ENCODE results near the gene ERGIC2. TPM values are rescaled to one million over a fixed set of nuclear protein-coding genes. Genes with fewer than 3 reads are reported as not detected.
A peak's percentile ranks its signal among the peaks of the same experiment; 100 is the strongest.
"Not testable (repeated sequence)": the region's sequence is repeated elsewhere in the genome, so short reads cannot be mapped to it uniquely, and the experiment has no call there.

Gene ERGIC2
- total and polyA plus RNA-seq, 2 donors (not counting 1 experiment from before 2014, with no cell fraction given) = 67.9 to 82.5 TPM

DNA sequence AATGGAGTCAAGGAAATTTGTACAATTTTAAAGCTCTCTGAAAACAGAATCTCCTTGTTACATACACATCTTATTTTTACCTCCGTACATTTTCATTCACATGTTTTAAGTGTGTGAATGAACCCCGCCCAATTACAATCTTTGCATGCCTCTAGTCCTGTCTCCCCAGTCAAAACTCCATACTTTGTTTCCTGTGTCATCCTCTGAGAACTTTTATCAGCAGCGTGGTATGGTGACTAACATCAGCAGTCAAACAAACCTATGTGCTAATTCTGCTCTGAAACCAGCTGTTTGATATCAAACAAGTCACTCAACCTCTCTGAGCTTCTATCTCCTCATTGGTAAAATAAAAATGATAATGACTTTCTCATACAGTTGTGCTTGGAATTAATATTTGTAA lies 15.8 kb upstream of the ERGIC2 start:
- no peaks in the 10 kb centered on the region for H3K9me3 ChIP-seq (ENCODE audit: control insufficient read depth, insufficient read depth, low read depth, low read length)
- DNase-seq (ENCODE audit: low read depth in 2 of 2) = peak in 1 of 2 donors; percentile 45

DNA sequence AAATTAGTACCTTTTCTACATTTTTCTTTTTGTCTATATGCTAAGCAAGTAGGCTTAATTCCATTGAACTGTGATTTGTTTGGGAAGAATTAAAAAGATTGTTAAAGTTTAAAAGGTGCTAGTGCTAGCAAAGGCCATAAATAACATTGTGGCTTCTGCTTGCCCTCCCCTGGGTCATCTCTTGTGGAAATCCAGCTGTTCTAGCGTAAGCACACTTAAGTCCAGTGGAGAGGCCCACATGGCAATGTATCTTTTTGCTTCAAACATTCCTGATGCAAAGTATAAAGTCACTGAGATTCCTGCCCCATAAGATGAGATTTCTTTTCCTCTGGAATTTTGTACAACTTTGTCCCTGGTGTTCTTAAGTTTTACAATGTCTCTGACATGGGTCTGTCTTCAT lies 14.4 kb upstream of the ERGIC2 start:
- Histone ChIP-seq H3K36me3 (ENCODE audit: control insufficient read depth, insufficient read depth, low read length) (no peaks in the 10 kb centered on the region), H3K9ac (ENCODE audit: insufficient read depth, low read length) (no peak overlapping the region), H3K4me2 (ENCODE audit: extremely low read depth, insufficient read depth, low read length) (no peak overlapping the region), H4K20me1 (ENCODE audit: control insufficient read depth, extremely low read depth, insufficient read depth, low read length) (no peaks in the 10 kb centered on the region), H3K4me1 (ENCODE audit: control insufficient read depth, extremely low read depth, insufficient read depth, low read length) (no peaks in the 10 kb centered on the region), H3K9me3 (ENCODE audit: control insufficient read depth, insufficient read depth, low read depth, low read length) (no peaks in the 10 kb centered on the region), H3K27me3 (ENCODE audit: control insufficient read depth, insufficient read depth, low read length) (no peaks in the 10 kb centered on the region), H3K4me3 (replicated peaks in 1 of 4; ENCODE audit: control extremely low read depth in 1 of 4, insufficient read depth in 1 of 4, low read depth in 3 of 4, low read length in 4 of 4) (no peak overlapping the region), H3K27ac (ENCODE audit: insufficient read depth, low read length) (no peak overlapping the region), H2AFZ (ENCODE audit: low read length) (no peak overlapping the region), H3K79me2 (ENCODE audit: control insufficient read depth, insufficient read depth, low read length) (no peaks in the 10 kb centered on the region)
- no peak for DNase-seq (ENCODE audit: low read depth in 2 of 2)
- no peak for TF ChIP-seq EZH2 (IDR thresholded peaks at IDR 0.05; ENCODE audit: low read length, missing control alignments)

More for the DNA sequence above, 15.8 kb upstream of the ERGIC2 start:
- no peak overlapping the region for H3K4me3 ChIP-seq (replicated peaks in 1 of 4; ENCODE audit: control extremely low read depth in 1 of 4, insufficient read depth in 1 of 4, low read depth in 3 of 4, low read length in 4 of 4)
- no peak overlapping the region for H2AFZ ChIP-seq (ENCODE audit: low read length)
- H3K27me3 ChIP-seq (ENCODE audit: control insufficient read depth, insufficient read depth, low read length) = no peaks in the 10 kb centered on the region
- no peaks in the 10 kb centered on the region for H3K36me3 ChIP-seq (ENCODE audit: control insufficient read depth, insufficient read depth, low read length)
- H3K4me2 ChIP-seq (ENCODE audit: extremely low read depth, insufficient read depth, low read length) = no peak overlapping the region
- no peaks in the 10 kb centered on the region for H3K4me1 ChIP-seq (ENCODE audit: control insufficient read depth, extremely low read depth, insufficient read depth, low read length)
- no peaks in the 10 kb centered on the region for H4K20me1 ChIP-seq (ENCODE audit: control insufficient read depth, extremely low read depth, insufficient read depth, low read length)
- TF ChIP-seq EZH2 (IDR thresholded peaks at IDR 0.05; ENCODE audit: low read length, missing control alignments) = no peak
- no peak overlapping the region for H3K27ac ChIP-seq (ENCODE audit: insufficient read depth, low read length)
- H3K9ac ChIP-seq (ENCODE audit: insufficient read depth, low read length) = no peak overlapping the region
- H3K79me2 ChIP-seq (ENCODE audit: control insufficient read depth, insufficient read depth, low read length) = no peaks in the 10 kb centered on the region

DNA sequence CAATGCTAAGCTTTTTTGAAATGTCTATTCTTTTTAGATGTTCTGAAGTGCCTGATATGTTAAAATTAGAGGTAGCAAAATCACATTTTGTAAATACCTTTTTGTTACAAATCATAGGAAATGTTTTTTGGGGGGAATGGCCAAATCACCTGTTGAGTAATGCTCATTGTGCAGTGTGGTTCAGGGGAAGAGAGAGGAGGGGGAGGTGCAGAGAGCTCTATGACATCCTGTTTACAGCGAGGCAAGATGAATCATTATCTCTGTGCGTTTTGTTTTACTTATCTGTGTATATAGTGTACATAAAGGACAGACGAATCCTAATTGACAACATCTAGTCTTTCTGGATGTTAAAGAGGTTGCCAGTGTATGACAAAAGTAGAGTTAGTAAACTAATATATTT lies 9.4 kb upstream of the ERGIC2 start:
- H3K4me3 ChIP-seq (replicated peaks in 1 of 4; ENCODE audit: control extremely low read depth in 1 of 4, insufficient read depth in 1 of 4, low read depth in 3 of 4, low read length in 4 of 4); H2AFZ ChIP-seq (ENCODE audit: low read length); H4K20me1 ChIP-seq (ENCODE audit: control insufficient read depth, extremely low read depth, insufficient read depth, low read length); H3K36me3 ChIP-seq (ENCODE audit: control insufficient read depth, insufficient read depth, low read length); H3K27ac ChIP-seq (ENCODE audit: insufficient read depth, low read length); H3K4me2 ChIP-seq (ENCODE audit: extremely low read depth, insufficient read depth, low read length); H3K9me3 ChIP-seq (ENCODE audit: control insufficient read depth, insufficient read depth, low read depth, low read length); H3K27me3 ChIP-seq (ENCODE audit: control insufficient read depth, insufficient read depth, low read length); DNase-seq (ENCODE audit: low read depth in 2 of 2); H3K79me2 ChIP-seq (ENCODE audit: control insufficient read depth, insufficient read depth, low read length); H3K9ac ChIP-seq (ENCODE audit: insufficient read depth, low read length); H3K4me1 ChIP-seq (ENCODE audit: control insufficient read depth, extremely low read depth, insufficient read depth, low read length): not testable (repeated sequence)

DNA sequence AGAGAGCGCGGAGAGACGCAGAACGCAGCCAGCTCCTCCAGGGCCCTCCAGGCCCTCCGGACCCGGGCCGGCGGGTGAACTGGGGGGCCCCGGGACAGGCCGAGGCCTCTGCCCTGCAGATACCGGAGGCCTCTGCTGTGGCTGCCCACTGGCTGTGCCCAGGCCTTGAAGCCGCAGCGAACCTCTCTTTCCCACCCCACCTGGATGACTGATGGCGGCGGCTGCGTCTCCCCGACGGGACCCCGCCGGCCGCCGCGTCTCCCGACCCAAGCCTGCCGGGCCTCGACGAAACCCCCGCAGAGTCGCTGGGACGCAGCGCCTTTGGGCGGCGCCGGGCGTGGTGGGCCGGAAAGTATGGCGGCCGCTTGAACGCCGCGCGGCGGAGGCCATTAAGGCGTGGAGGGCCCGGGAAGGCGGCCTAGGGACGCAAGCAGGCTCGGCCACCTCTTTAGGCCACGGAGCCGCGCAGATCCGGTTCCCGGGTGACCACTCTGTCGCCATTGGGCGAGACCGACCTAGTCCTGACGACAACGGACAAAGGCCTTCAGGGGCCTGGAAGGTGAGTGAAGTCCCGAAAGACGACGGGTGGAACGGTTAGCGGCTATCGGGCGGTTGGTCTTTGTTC lies 8.4 kb upstream of the ERGIC2 start:
- no peak overlapping the region for H3K4me3 ChIP-seq (replicated peaks in 1 of 4; ENCODE audit: control extremely low read depth in 1 of 4, insufficient read depth in 1 of 4, low read depth in 3 of 4, low read length in 4 of 4)
- H3K27ac ChIP-seq (ENCODE audit: insufficient read depth, low read length) = no peak overlapping the region
- no peak overlapping the region for H3K4me2 ChIP-seq (ENCODE audit: extremely low read depth, insufficient read depth, low read length)
- H2AFZ ChIP-seq (ENCODE audit: low read length) = no peak overlapping the region
- TF ChIP-seq EZH2 (IDR thresholded peaks at IDR 0.05; ENCODE audit: low read length, missing control alignments) = no peak
- TF ChIP-seq, protein P1, sequence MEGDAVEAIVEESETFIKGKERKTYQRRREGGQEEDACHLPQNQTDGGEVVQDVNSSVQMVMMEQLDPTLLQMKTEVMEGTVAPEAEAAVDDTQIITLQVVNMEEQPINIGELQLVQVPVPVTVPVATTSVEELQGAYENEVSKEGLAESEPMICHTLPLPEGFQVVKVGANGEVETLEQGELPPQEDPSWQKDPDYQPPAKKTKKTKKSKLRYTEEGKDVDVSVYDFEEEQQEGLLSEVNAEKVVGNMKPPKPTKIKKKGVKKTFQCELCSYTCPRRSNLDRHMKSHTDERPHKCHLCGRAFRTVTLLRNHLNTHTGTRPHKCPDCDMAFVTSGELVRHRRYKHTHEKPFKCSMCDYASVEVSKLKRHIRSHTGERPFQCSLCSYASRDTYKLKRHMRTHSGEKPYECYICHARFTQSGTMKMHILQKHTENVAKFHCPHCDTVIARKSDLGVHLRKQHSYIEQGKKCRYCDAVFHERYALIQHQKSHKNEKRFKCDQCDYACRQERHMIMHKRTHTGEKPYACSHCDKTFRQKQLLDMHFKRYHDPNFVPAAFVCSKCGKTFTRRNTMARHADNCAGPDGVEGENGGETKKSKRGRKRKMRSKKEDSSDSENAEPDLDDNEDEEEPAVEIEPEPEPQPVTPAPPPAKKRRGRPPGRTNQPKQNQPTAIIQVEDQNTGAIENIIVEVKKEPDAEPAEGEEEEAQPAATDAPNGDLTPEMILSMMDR (conservative IDR thresholded peaks at IDR 0.05 in 1 of 2, IDR thresholded peaks at IDR 0.05 in 1 of 2; ENCODE audit: low read depth in 1 of 2, low read length in 2 of 2) = no peak
- H3K27me3 ChIP-seq (ENCODE audit: control insufficient read depth, insufficient read depth, low read length) = no peaks in the 10 kb centered on the region
- no peaks in the 10 kb centered on the region for H3K36me3 ChIP-seq (ENCODE audit: control insufficient read depth, insufficient read depth, low read length)
- no peak for DNase-seq (ENCODE audit: low read depth in 2 of 2)
- no peaks in the 10 kb centered on the region for H3K79me2 ChIP-seq (ENCODE audit: control insufficient read depth, insufficient read depth, low read length)
- H3K4me1 ChIP-seq (ENCODE audit: control insufficient read depth, extremely low read depth, insufficient read depth, low read length) = no peaks in the 10 kb centered on the region
- H3K9me3 ChIP-seq (ENCODE audit: control insufficient read depth, insufficient read depth, low read depth, low read length) = no peaks in the 10 kb centered on the region
- H3K9ac ChIP-seq (ENCODE audit: insufficient read depth, low read length) = no peak overlapping the region
- no peaks in the 10 kb centered on the region for H4K20me1 ChIP-seq (ENCODE audit: control insufficient read depth, extremely low read depth, insufficient read depth, low read length)

DNA sequence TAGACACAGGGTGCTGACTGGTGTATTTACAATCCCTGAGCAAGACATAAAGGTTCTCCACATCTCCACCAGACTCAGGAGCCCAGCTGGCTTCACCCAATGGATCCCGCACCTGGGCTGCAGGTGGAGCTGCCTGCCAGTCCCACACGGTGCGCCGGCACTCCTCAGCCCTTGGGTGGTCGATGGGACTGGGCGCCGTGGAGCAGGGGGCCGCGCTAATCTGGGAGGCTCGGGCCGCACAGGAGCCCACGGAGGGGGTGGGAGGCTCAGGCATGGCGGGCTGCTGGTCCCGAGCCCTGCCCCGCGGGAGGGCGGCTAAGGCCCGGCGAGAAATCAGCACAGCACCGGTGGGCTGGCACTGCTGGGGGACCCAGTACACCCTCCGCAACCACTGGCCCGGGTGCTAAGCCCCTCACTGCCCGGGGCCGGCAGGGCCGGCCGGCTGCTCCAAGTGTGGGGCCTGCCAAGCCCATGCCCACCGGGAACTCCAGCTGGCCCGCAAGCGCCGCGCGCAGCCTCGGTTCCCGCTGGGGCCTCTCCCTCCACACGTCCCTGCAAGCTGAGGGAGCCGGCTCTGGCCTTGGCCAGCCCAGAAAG lies 5.2 kb upstream of the ERGIC2 start:
- not testable (repeated sequence) for H3K36me3 ChIP-seq (ENCODE audit: control insufficient read depth, insufficient read depth, low read length); DNase-seq (ENCODE audit: low read depth in 2 of 2); H3K4me1 ChIP-seq (ENCODE audit: control insufficient read depth, extremely low read depth, insufficient read depth, low read length); H3K9me3 ChIP-seq (ENCODE audit: control insufficient read depth, insufficient read depth, low read depth, low read length); H3K9ac ChIP-seq (ENCODE audit: insufficient read depth, low read length); H3K4me2 ChIP-seq (ENCODE audit: extremely low read depth, insufficient read depth, low read length); H3K27me3 ChIP-seq (ENCODE audit: control insufficient read depth, insufficient read depth, low read length); H2AFZ ChIP-seq (ENCODE audit: low read length); H3K79me2 ChIP-seq (ENCODE audit: control insufficient read depth, insufficient read depth, low read length); H3K4me3 ChIP-seq (replicated peaks in 1 of 4; ENCODE audit: control extremely low read depth in 1 of 4, insufficient read depth in 1 of 4, low read depth in 3 of 4, low read length in 4 of 4); H4K20me1 ChIP-seq (ENCODE audit: control insufficient read depth, extremely low read depth, insufficient read depth, low read length); H3K27ac ChIP-seq (ENCODE audit: insufficient read depth, low read length)

DNA sequence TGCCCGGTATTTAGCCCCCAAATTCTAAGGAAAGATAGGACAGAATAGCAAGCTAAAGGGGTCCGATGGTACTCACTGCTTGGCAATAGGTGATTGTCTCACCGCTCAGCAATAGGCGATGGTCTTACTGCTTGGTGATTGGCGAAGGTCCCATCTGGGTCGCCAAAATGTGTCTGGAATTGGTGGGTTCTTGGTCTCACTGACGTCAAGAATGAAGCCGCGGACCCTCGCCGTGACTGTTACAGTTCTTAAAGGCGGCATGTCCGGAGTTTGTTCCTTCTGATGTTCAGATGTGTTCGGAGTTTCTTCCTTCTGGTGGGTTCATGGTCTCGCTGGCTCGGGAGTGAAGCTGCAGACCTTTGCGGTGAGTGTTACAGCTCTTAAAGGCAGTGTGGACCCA lies 4.2 kb upstream of the ERGIC2 start:
- not testable (repeated sequence) for H3K36me3 ChIP-seq (ENCODE audit: control insufficient read depth, insufficient read depth, low read length); H3K27me3 ChIP-seq (ENCODE audit: control insufficient read depth, insufficient read depth, low read length); H2AFZ ChIP-seq (ENCODE audit: low read length); DNase-seq (ENCODE audit: low read depth in 2 of 2); H3K9me3 ChIP-seq (ENCODE audit: control insufficient read depth, insufficient read depth, low read depth, low read length); H4K20me1 ChIP-seq (ENCODE audit: control insufficient read depth, extremely low read depth, insufficient read depth, low read length); H3K79me2 ChIP-seq (ENCODE audit: control insufficient read depth, insufficient read depth, low read length); H3K4me1 ChIP-seq (ENCODE audit: control insufficient read depth, extremely low read depth, insufficient read depth, low read length); H3K4me3 ChIP-seq (replicated peaks in 1 of 4; ENCODE audit: control extremely low read depth in 1 of 4, insufficient read depth in 1 of 4, low read depth in 3 of 4, low read length in 4 of 4); H3K9ac ChIP-seq (ENCODE audit: insufficient read depth, low read length); H3K27ac ChIP-seq (ENCODE audit: insufficient read depth, low read length); H3K4me2 ChIP-seq (ENCODE audit: extremely low read depth, insufficient read depth, low read length)
